GM21786 (cell line): Measurements from ENCODE around the gene WBP2.

Experiments
- ATAC-seq: cut with Tn5 transposase; IDR thresholded peaks from one replicate; pipeline ENCODE4 v1.9.1; 2021; ENCODE audit not compliant: unreplicated experiment

Gene WBP2

GRCh38 chr17:75846692-75847613 is 8.2 kb downstream of the WBP2 start:
- ATAC-seq, result no peak

GRCh38 chr17:75845933-75846691 is 9.0 kb downstream of the WBP2 start:
- ATAC-seq, result no peak

- peak; percentile 75 for ATAC-seq
Observed at GRCh38 chr17:75845058-75845711, 9.9 kb downstream of the WBP2 start.

GRCh38 chr17:75844530-75845057 is 10.5 kb downstream of the WBP2 start:
- ATAC-seq, result peak; percentile 9

- ATAC-seq, result no peak
Observed at GRCh38 chr17:75843577-75844529, 11.3 kb downstream of the WBP2 start, which contains the start of gene UNC13D. TSS of gene UNC13D (minus strand) at chr17:75844404. CDS start at chr17:75844337, 67 bp downstream.

GRCh38 chr17:75842963-75843576 is 12.1 kb downstream of the WBP2 start:
- ATAC-seq, result no peak

- no peak for ATAC-seq
Observed at GRCh38 chr17:75842411-75842810, 12.7 kb downstream of the WBP2 start.

- no peak for ATAC-seq
Observed at GRCh38 chr17:75840799-75841164, 14.4 kb downstream of the WBP2 start.

- ATAC-seq, result no peak
Observed at GRCh38 chr17:75839942-75840798, 15.0 kb downstream of the WBP2 start.

- ATAC-seq, result no peak
Observed at GRCh38 chr17:75838410-75838809, 16.7 kb downstream of the WBP2 start.

GRCh38 chr17:75837899-75838298 is 17.2 kb downstream of the WBP2 start:
- no peak for ATAC-seq

GRCh38 chr17:75836605-75837004 is 18.5 kb downstream of the WBP2 start:
- ATAC-seq, result no peak

- no peak for ATAC-seq
Observed at GRCh38 chr17:75835654-75835987, 19.5 kb downstream of the WBP2 start.

GRCh38 chr17:75834928-75835653 is 20.0 kb downstream of the WBP2 start:
- no peak for ATAC-seq

- ATAC-seq, result no peak
Observed at GRCh38 chr17:75834279-75834920, 20.7 kb downstream of the WBP2 start.

GRCh38 chr17:75832652-75833400 is 22.3 kb downstream of the WBP2 start:
- ATAC-seq, result no peak

GRCh38 chr17:75832164-75832651 is 22.9 kb downstream of the WBP2 start:
- ATAC-seq, result no peak
